Gastroesophageal sphincter (tissue), 4 donors: ENCODE results near the gene UCHL5. TPM values are rescaled to one million over a fixed set of nuclear protein-coding genes. Genes with fewer than 3 reads are reported as not detected.

Source experiments
- ATAC-seq: fragments of 150-250 bp; one replicate; pipeline ENCODE4 v1.9.1; 2016; ENCODE audit warnings: mild to moderate bottlenecking, moderate library complexity
- H3K27ac ChIP-seq, 4 donors: fragments of 200-600 bp; sonication (generic) in 3 of 4; 1 replicate in 3 of 4; 2 replicates in 1 of 4; pipeline ENCODE4 v1.5.1; 2016 to 2019
- H3K27me3 ChIP-seq: fragments of 200-600 bp; sonication (generic); one replicate; pipeline ENCODE4 v1.5.1; 2019
- H3K36me3 ChIP-seq, 2 donors: fragments of 200-600 bp; sonication (generic); one replicate each; pipeline ENCODE4 v1.5.1; 2019; ENCODE audit warnings: control low read depth in 1 of 2
- H3K4me1 ChIP-seq, 3 donors: fragments of 200-600 bp; sonication (generic); 1 replicate in 2 of 3; 2 replicates in 1 of 3; pipeline ENCODE4 v1.5.1; 2016 to 2019; ENCODE audit warnings: control low read depth in 2 of 3
- H3K4me3 ChIP-seq, 2 donors: fragments of 200-600 bp; sonication (generic); one replicate each; pipeline ENCODE4 v1.5.1; 2019; ENCODE audit warnings: mild to moderate bottlenecking in 1 of 2, moderate library complexity in 1 of 2
- H3K9me3 ChIP-seq, 3 donors: fragments of 200-600 bp; sonication (generic); one replicate each; pipeline ENCODE4 v1.5.1; 2017 to 2019; ENCODE audit warnings: control low read depth in 2 of 3
- EP300 ChIP-seq: sonication (generic); formaldehyde crosslinking; IDR thresholded peaks from one replicate; pipeline ENCODE4 v1.6.1; 2017; ENCODE audit warnings: antibody characterized with exemption, mild to moderate bottlenecking
- POLR2A ChIP-seq, 2 donors: fragments of 450-650 bp; IDR thresholded peaks; one replicate each; pipeline ENCODE4 v1.6.1; 2017; ENCODE audit warnings: antibody characterized with exemption in 2 of 2, mild to moderate bottlenecking in 2 of 2, moderate library complexity in 1 of 2
- POLR2AphosphoS5 ChIP-seq: sonication (generic); formaldehyde crosslinking; IDR thresholded peaks from one replicate; pipeline ENCODE4 v1.6.1; 2017; ENCODE audit warnings: antibody characterized with exemption
- WGBS, 2 donors: methylation state at CpG; one replicate each; pipeline ENCODE4 v1.1.5; 2018; ENCODE audit warnings: low coverage in 1 of 2; 5-methylcytosine and 5-hydroxymethylcytosine counted together
- total RNA-seq, 4 donors: library from RNA; depleted of rRNA; stranded (reverse); fragments of >200 nt; gene quantifications; one replicate each; pipeline ENCODE4 v1.1.0, GENCODE V29; 2016
- TF ChIP-seq, protein P1 (sequence below), 4 experiments: fragments of 200-600 bp in 2 of 4; fragments of 450-650 bp in 2 of 4; sonication (generic) in 1 of 4; IDR thresholded peaks; one replicate each; pipeline ENCODE4 v1.5.1; 2017 to 2019; ENCODE audit warnings: antibody characterized with exemption in 4 of 4, mild to moderate bottlenecking in 2 of 4, moderate library complexity in 2 of 4

UCHL5 gene
- total RNA-seq, 4 donors from 2014 or later = 24.1 to 42.7 (median 32.8) TPM

GRCh38 chr1:193070942-193071341, 11.8 kb upstream of the UCHL5 start:
- peaks cover 0 to 7% of the 10 kb centered on the region in 2 donors for H3K36me3 ChIP-seq
- ATAC-seq = no peak
- peaks cover 0 to 49% (median 6%) of the 10 kb centered on the region in 3 donors for H3K4me1 ChIP-seq
- H3K27ac ChIP-seq = peak overlapping the region in 1 of 4 donors; percentile 34
- no peak overlapping the region for H3K4me3 ChIP-seq
- H3K27me3 ChIP-seq = no peaks in the 10 kb centered on the region
- H3K9me3 ChIP-seq = no peaks in the 10 kb centered on the region
- TF ChIP-seq POLR2AphosphoS5 = no peak
- TF ChIP-seq POLR2A (IDR thresholded peaks at IDR 0.05) = no peak
- TF ChIP-seq EP300 = no peak
- TF ChIP-seq, protein P1, sequence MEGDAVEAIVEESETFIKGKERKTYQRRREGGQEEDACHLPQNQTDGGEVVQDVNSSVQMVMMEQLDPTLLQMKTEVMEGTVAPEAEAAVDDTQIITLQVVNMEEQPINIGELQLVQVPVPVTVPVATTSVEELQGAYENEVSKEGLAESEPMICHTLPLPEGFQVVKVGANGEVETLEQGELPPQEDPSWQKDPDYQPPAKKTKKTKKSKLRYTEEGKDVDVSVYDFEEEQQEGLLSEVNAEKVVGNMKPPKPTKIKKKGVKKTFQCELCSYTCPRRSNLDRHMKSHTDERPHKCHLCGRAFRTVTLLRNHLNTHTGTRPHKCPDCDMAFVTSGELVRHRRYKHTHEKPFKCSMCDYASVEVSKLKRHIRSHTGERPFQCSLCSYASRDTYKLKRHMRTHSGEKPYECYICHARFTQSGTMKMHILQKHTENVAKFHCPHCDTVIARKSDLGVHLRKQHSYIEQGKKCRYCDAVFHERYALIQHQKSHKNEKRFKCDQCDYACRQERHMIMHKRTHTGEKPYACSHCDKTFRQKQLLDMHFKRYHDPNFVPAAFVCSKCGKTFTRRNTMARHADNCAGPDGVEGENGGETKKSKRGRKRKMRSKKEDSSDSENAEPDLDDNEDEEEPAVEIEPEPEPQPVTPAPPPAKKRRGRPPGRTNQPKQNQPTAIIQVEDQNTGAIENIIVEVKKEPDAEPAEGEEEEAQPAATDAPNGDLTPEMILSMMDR (IDR thresholded peaks at IDR 0.05) = no peak
- 64 to 82% methylated on average over 2 to 5 of the region's 5 CpGs for WGBS, 2 donors

- Histone ChIP-seq H3K27ac (no peak overlapping the region), H3K36me3 (peaks cover 0 to 7% of the 10 kb centered on the region in 2 donors), H3K27me3 (no peaks in the 10 kb centered on the region), H3K9me3 (no peaks in the 10 kb centered on the region), H3K4me3 (no peak overlapping the region), H3K4me1 (peaks cover 0 to 48% (median 6%) of the 10 kb centered on the region in 3 donors)
- no peak for ATAC-seq
- TF ChIP-seq EP300 = no peak
- TF ChIP-seq POLR2A (IDR thresholded peaks at IDR 0.05) = no peak
- TF ChIP-seq, protein P1 (IDR thresholded peaks at IDR 0.05) = no peak
- no peak for TF ChIP-seq POLR2AphosphoS5
- WGBS, 2 donors = 55 to 62% methylated on average over 2 of the region's 2 CpGs
Measured at GRCh38 chr1:193070386-193070753, 11.2 kb upstream of the UCHL5 start.

- Histone ChIP-seq H3K27me3 (no peaks in the 10 kb centered on the region), H3K4me1 (peaks cover 0 to 49% (median 6%) of the 10 kb centered on the region in 3 donors), H3K36me3 (peaks cover 0 to 7% of the 10 kb centered on the region in 2 donors), H3K27ac (no peak overlapping the region), H3K4me3 (no peak overlapping the region), H3K9me3 (no peaks in the 10 kb centered on the region)
- no peak for ATAC-seq
- TF ChIP-seq POLR2A (IDR thresholded peaks at IDR 0.05) (no peak), POLR2AphosphoS5 (no peak), EP300 (no peak)
- TF ChIP-seq, protein P1 (IDR thresholded peaks at IDR 0.05) = no peak
- 77 to 86% methylated on average over 3 to 4 of the region's 4 CpGs for WGBS, 2 donors
Measured at GRCh38 chr1:193069748-193070385, 10.7 kb upstream of the UCHL5 start.

DNA sequence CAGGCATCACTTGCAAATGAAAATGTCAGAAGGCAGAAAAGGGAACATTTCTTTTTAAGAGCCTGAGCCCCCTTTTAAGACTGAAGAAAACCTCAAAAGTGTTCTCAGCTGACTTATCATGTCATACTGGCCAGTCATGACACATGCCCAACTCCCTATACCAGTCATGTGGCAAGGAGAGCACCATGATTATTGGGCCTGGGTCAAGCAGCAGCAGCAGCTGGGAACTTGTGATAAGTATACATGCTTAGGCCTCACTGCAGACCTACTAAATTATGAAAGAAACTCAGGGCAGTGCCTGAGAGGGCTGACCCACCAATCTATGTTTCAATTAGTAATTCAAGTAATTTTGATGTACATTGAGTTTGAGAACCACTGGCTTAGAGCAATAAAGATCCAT, 8.9 kb upstream of the UCHL5 start:
- peaks cover 0 to 7% of the 10 kb centered on the region in 2 donors for H3K36me3 ChIP-seq
- no peak overlapping the region for H3K27ac ChIP-seq
- H3K4me1 ChIP-seq = peaks cover 0 to 62% (median 6%) of the 10 kb centered on the region in 3 donors
- no peaks in the 10 kb centered on the region for H3K9me3 ChIP-seq
- no peak overlapping the region for H3K4me3 ChIP-seq
- ATAC-seq = no peak
- TF ChIP-seq, protein P1 (IDR thresholded peaks at IDR 0.05) = no peak
- TF ChIP-seq POLR2AphosphoS5 (no peak), EP300 (no peak), POLR2A (IDR thresholded peaks at IDR 0.05) (no peak)
- H3K27me3 ChIP-seq = no peaks in the 10 kb centered on the region

- no peak for ATAC-seq
Measured at GRCh38 chr1:193066606-193067005, 7.4 kb upstream of the UCHL5 start.

More at GRCh38 chr1:193066606-193067005, 7.4 kb upstream of the UCHL5 start:
- H3K27me3 ChIP-seq = no peaks in the 10 kb centered on the region
- peaks cover 5 to 76% (median 9%) of the 10 kb centered on the region in 3 donors for H3K4me1 ChIP-seq
- no peak for TF ChIP-seq POLR2AphosphoS5
- TF ChIP-seq EP300 = no peak
- TF ChIP-seq, protein P1 (IDR thresholded peaks at IDR 0.05) = no peak
- TF ChIP-seq POLR2A (IDR thresholded peaks at IDR 0.05) = no peak
- H3K9me3 ChIP-seq = no peaks in the 10 kb centered on the region
- 68 to 84% methylated on average over 4 of the region's 4 CpGs for WGBS, 2 donors
- H3K36me3 ChIP-seq = peaks cover 0 to 7% of the 10 kb centered on the region in 2 donors
- H3K27ac ChIP-seq = no peak overlapping the region
- no peak overlapping the region for H3K4me3 ChIP-seq
